ENCODE measurements around the gene MCTP1. TPM values are rescaled to one million over a fixed set of nuclear protein-coding genes. Genes with fewer than 3 reads are reported as not detected.

MCTP1 gene
- total RNA-seq, 1 experiment from 2014 or later = 7.5 TPM

GRCh38 chr5:95029569-95030366 lies 255.1 kb downstream of the MCTP1 start:
- TF ChIP-seq EZH2phosphoT487 (IDR thresholded peaks at IDR 0.05; ENCODE audit: borderline replicate concordance, low read length) (no peak), EZH2 (IDR thresholded peaks at IDR 0.05; ENCODE audit: low read length, unreplicated experiment) (no peak)
- TF ChIP-seq, protein P1, sequence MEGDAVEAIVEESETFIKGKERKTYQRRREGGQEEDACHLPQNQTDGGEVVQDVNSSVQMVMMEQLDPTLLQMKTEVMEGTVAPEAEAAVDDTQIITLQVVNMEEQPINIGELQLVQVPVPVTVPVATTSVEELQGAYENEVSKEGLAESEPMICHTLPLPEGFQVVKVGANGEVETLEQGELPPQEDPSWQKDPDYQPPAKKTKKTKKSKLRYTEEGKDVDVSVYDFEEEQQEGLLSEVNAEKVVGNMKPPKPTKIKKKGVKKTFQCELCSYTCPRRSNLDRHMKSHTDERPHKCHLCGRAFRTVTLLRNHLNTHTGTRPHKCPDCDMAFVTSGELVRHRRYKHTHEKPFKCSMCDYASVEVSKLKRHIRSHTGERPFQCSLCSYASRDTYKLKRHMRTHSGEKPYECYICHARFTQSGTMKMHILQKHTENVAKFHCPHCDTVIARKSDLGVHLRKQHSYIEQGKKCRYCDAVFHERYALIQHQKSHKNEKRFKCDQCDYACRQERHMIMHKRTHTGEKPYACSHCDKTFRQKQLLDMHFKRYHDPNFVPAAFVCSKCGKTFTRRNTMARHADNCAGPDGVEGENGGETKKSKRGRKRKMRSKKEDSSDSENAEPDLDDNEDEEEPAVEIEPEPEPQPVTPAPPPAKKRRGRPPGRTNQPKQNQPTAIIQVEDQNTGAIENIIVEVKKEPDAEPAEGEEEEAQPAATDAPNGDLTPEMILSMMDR (conservative IDR thresholded peaks at IDR 0.05; ENCODE audit: low read depth, low read length) = no peak
- H4K20me1 ChIP-seq (ENCODE audit: low read length) = no peaks in the 10 kb centered on the region
- no peaks in the 10 kb centered on the region for H3K9me3 ChIP-seq (ENCODE audit: low read length)
- ATAC-seq = no peak
- H3K27me3 ChIP-seq (ENCODE audit: low read length) = no peaks in the 10 kb centered on the region
- ChIA-PET POLR2A (ENCODE audit: unreplicated experiment) (no interaction called here), CTCF (no interaction called here)
- H2AFZ ChIP-seq (ENCODE audit: low read length) = no peak overlapping the region
- H3K4me2 ChIP-seq (ENCODE audit: low read length) = no peak overlapping the region
- H3K9me2 ChIP-seq (replicated peaks; ENCODE audit: low read length) = no peaks in the 10 kb centered on the region
- H3K4me1 ChIP-seq (ENCODE audit: insufficient read depth, low read length) = no peaks in the 10 kb centered on the region
- no peaks in the 10 kb centered on the region for H3K36me3 ChIP-seq (ENCODE audit: low read depth, low read length)
- intact Hi-C loops (cut with micrococcal nuclease) = no loop called here
- no peak overlapping the region for H3K27ac ChIP-seq (ENCODE audit: low read length)
- DNase-seq = no peak
- H3K4me3 ChIP-seq (ENCODE audit: low read length) = no peak overlapping the region
- no peaks in the 10 kb centered on the region for H3F3A ChIP-seq (ENCODE audit: low read length, unreplicated experiment)
- no peak overlapping the region for H3K9ac ChIP-seq (ENCODE audit: low read length)
- BruUV-seq (replicated peaks) = no TSS peak
- H3K79me2 ChIP-seq (ENCODE audit: low read length) = no peaks in the 10 kb centered on the region

- intact Hi-C loops (cut with micrococcal nuclease) = no loop called here
- Histone ChIP-seq H3K4me3 (ENCODE audit: low read length) (no peak overlapping the region), H3K36me3 (ENCODE audit: low read depth, low read length) (no peaks in the 10 kb centered on the region), H3K9me2 (replicated peaks; ENCODE audit: low read length) (no peaks in the 10 kb centered on the region), H4K20me1 (ENCODE audit: low read length) (no peaks in the 10 kb centered on the region), H3K27ac (ENCODE audit: low read length) (no peak overlapping the region), H2AFZ (ENCODE audit: low read length) (no peak overlapping the region), H3K4me2 (ENCODE audit: low read length) (no peak overlapping the region), H3F3A (ENCODE audit: low read length, unreplicated experiment) (no peaks in the 10 kb centered on the region), H3K9ac (ENCODE audit: low read length) (no peak overlapping the region), H3K4me1 (ENCODE audit: insufficient read depth, low read length) (no peaks in the 10 kb centered on the region), H3K79me2 (ENCODE audit: low read length) (no peaks in the 10 kb centered on the region), H3K27me3 (ENCODE audit: low read length) (no peaks in the 10 kb centered on the region), H3K9me3 (ENCODE audit: low read length) (no peaks in the 10 kb centered on the region)
- no peak for ATAC-seq
- ChIA-PET CTCF (no interaction called here), POLR2A (ENCODE audit: unreplicated experiment) (no interaction called here)
- BruUV-seq (replicated peaks) = no TSS peak
- no peak for TF ChIP-seq EZH2phosphoT487 (IDR thresholded peaks at IDR 0.05; ENCODE audit: borderline replicate concordance, low read length)
- TF ChIP-seq, protein P1 (conservative IDR thresholded peaks at IDR 0.05; ENCODE audit: low read depth, low read length) = no peak
- TF ChIP-seq EZH2 (IDR thresholded peaks at IDR 0.05; ENCODE audit: low read length, unreplicated experiment) = no peak
- no peak for DNase-seq
Observed at GRCh38 chr5:95027775-95028174, 257.1 kb downstream of the MCTP1 start.

DNA sequence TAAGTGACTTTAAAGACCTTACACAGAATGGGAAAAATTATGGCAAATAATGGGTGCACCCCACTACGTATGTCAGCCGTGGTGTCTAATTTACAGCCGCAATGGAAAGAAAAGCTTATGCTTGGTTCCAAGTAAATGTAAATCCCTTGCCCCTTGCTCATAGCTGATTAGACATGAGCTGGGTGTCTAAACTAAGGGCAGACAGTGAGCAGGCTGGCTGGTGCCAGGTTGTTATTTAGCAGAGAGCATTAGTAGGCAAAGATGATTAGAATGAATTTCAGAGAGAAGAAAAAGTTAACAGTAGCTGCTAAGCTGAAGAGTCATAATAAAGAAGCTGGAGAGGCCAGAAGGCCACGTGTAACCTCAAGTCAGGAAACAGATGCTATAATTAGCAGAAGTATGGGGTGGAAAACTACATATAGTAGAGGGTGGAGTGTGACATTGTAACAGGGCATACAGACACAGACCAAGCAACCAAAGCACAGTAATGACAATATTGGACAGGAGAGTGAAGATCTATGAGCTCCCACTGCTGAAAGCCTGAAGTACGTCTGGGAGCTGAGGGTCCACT lies 257.7 kb downstream of the MCTP1 start:
- ChIA-PET CTCF (no interaction called here), POLR2A (ENCODE audit: unreplicated experiment) (no interaction called here)
- H3F3A ChIP-seq (ENCODE audit: low read length, unreplicated experiment) = no peaks in the 10 kb centered on the region
- DNase-seq = no peak
- intact Hi-C loops (cut with micrococcal nuclease) = no loop called here
- H3K4me2 ChIP-seq (ENCODE audit: low read length) = no peak overlapping the region
- no peak for ATAC-seq
- no peaks in the 10 kb centered on the region for H3K4me1 ChIP-seq (ENCODE audit: insufficient read depth, low read length)
- H3K9ac ChIP-seq (ENCODE audit: low read length) = no peak overlapping the region
- BruUV-seq (replicated peaks) = no TSS peak
- TF ChIP-seq EZH2 (IDR thresholded peaks at IDR 0.05; ENCODE audit: low read length, unreplicated experiment) = no peak
- TF ChIP-seq EZH2phosphoT487 (IDR thresholded peaks at IDR 0.05; ENCODE audit: borderline replicate concordance, low read length) = no peak
- TF ChIP-seq, protein P1 (conservative IDR thresholded peaks at IDR 0.05; ENCODE audit: low read depth, low read length) = no peak
- no peak overlapping the region for H2AFZ ChIP-seq (ENCODE audit: low read length)
- H3K27ac ChIP-seq (ENCODE audit: low read length) = no peak overlapping the region
- H3K27me3 ChIP-seq (ENCODE audit: low read length) = no peaks in the 10 kb centered on the region
- no peak overlapping the region for H3K4me3 ChIP-seq (ENCODE audit: low read length)
- no peaks in the 10 kb centered on the region for H3K9me2 ChIP-seq (replicated peaks; ENCODE audit: low read length)
- H3K36me3 ChIP-seq (ENCODE audit: low read depth, low read length) = no peaks in the 10 kb centered on the region
- no peaks in the 10 kb centered on the region for H4K20me1 ChIP-seq (ENCODE audit: low read length)
- no peaks in the 10 kb centered on the region for H3K79me2 ChIP-seq (ENCODE audit: low read length)
- no peaks in the 10 kb centered on the region for H3K9me3 ChIP-seq (ENCODE audit: low read length)
